HFF-Myc (cell line): ENCODE results near the gene PRAMEF12.
"Not testable (repeated sequence)": the region's sequence is repeated elsewhere in the genome, so short reads cannot be mapped to it uniquely, and the experiment has no call there.

Source experiments
- DNase-seq: peaks from one replicate; pipeline ENCODE4 v3.0.0-alpha.2; 2011; ENCODE audit warnings: low read depth; ENCODE audit errors: extremely low read depth
- H3K4me3 ChIP-seq: replicated peaks from 2 replicates; pipeline ENCODE4 v1.5.1; 2011; ENCODE audit warnings: low read depth, mild to moderate bottlenecking, control low read depth, low read length
- TF ChIP-seq, protein P1 (sequence below): IDR thresholded peaks from 2 replicates; pipeline ENCODE4 v1.5.1; 2012; ENCODE audit warnings: mild to moderate bottlenecking, low read depth, low read length, control low read depth; ENCODE audit errors: missing control alignments

PRAMEF12 gene

DNA sequence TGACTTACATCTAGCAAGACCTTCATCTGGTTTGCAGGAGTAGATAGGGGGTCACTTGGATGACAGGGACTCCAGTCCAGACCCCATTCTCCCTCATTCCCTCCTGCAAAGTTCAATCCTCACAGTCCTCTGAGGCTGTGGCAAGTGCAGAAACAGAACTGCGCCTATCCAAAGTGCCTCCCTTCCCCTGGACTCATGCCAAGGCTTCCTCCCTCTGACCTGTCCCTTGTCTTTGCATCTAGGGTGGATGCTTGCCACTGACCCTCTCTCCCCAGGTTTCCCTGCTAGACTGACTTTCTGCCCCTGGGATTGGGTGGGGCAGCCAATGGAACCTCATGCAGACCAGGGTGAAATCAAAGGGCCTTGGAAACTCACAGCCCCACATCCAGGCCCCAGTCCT is 36.4 kb downstream of the PRAMEF12 start:
- TF ChIP-seq, protein P1, sequence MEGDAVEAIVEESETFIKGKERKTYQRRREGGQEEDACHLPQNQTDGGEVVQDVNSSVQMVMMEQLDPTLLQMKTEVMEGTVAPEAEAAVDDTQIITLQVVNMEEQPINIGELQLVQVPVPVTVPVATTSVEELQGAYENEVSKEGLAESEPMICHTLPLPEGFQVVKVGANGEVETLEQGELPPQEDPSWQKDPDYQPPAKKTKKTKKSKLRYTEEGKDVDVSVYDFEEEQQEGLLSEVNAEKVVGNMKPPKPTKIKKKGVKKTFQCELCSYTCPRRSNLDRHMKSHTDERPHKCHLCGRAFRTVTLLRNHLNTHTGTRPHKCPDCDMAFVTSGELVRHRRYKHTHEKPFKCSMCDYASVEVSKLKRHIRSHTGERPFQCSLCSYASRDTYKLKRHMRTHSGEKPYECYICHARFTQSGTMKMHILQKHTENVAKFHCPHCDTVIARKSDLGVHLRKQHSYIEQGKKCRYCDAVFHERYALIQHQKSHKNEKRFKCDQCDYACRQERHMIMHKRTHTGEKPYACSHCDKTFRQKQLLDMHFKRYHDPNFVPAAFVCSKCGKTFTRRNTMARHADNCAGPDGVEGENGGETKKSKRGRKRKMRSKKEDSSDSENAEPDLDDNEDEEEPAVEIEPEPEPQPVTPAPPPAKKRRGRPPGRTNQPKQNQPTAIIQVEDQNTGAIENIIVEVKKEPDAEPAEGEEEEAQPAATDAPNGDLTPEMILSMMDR: no peak
- DNase-seq: no peak
- no peak overlapping the region for H3K4me3 ChIP-seq

DNA sequence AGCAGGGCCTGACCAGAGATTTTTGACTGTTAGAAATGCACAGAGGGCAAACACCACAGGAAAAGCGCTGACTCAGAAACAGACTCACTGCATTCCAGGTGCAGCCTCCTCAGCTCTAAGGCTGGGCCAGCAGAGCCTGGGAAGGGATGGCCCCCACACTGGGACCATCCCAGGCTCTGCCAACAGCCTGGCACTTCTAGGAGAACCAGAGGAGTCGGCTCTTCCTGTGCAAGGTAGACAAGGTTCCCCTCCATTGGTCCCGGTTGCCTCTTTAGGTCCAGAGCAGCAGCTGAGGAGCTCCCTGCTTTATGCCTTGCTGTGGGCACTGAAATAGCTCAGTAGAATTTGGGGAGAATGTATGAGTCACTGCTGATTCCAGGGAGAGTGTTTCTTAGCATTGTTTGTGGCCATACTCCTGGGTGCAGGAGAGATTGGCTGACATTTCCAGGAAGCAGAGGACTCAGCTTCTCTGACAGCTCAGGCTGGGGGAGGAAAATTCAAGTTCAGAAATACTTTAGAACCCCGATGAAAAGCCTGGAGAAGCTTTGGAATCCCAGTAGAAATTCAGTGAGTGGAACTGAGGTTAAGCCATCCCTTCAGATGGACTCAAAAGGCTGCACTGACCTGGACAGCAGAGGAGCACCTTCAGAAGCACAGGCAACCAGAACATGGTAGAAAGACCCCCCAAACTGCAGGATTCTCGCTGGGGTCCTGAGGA is 37.3 kb downstream of the PRAMEF12 start:
- no peak overlapping the region for H3K4me3 ChIP-seq
- no peak for DNase-seq
- TF ChIP-seq, protein P1: no peak

DNA sequence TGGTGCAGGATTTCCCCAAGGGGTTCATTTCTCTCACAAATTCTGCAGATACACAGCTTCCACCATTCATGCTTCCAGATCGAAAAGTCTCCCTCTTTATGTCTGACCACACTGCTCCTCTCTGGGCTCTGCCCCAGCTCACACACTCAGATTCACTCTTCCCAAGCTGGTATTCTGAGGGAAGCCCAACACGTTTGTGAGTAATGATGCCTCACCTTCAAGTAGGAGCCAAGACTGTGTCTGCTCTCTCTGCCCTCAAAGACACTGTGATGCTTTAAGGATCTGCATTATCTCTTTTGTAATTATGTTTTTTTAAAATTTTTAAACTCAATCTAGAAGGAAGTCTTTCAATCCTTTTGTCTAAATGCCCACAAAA is 37.9 kb downstream of the PRAMEF12 start:
- DNase-seq: no peak
- TF ChIP-seq, protein P1: no peak
- no peak overlapping the region for H3K4me3 ChIP-seq

DNA sequence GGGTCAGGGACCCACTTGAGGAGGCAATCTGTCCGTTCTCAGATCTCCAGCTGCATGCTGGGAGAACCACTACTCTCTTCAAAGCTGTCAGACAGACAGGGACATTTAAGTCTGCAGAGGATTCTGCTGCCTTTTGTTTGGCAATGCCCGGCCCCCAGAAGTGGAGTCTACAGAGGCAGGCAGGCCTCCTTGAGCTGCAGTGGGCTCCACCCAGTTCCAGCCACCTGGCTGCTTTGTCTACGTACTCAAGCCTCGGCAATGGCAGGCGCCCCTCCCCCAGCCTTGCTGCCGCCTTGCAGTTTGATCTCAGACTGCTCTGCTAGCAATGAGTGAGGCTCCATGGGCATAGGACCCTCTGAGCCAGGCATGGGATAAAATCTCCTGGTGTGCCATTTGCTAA is 45.5 kb downstream of the PRAMEF12 start:
- DNase-seq: not testable (repeated sequence)

More for the DNA sequence above, 45.5 kb downstream of the PRAMEF12 start:
- not testable (repeated sequence) for H3K4me3 ChIP-seq
